ENCODE measurements around the gene CLDN4. TPM values are rescaled to one million over a fixed set of nuclear protein-coding genes. Genes with fewer than 3 reads are reported as not detected.

CLDN4 gene
- total and polyA plus RNA-seq, 9 of the 15 experiments (the other 6 are each of a cell fraction or from before 2014, with no cell fraction given), result 0.05 to 0.60 (median 0.06) TPM; not detected in 3

- in situ Hi-C loops (cut with MboI), result no loop called here
- WGBS (ENCODE audit: insufficient coverage, low coverage, missing lambda C conversion rate), result 3% methylated on average over 6 of the region's 6 CpGs
- TF ChIP-seq REST (IDR thresholded peaks at IDR 0.05; ENCODE audit: borderline replicate concordance) (peak; percentile 79), REST (CRISPR knock-in tag; IDR thresholded peaks at IDR 0.05; ENCODE audit: low read depth) (no peak), TGIF2 (CRISPR knock-in tag; IDR thresholded peaks at IDR 0.05) (no peak), ZNF76 (CRISPR knock-in tag; IDR thresholded peaks at IDR 0.05; ENCODE audit: borderline replicate concordance) (no peak), CTCF (IDR thresholded peaks at IDR 0.05 in 2 of 3, conservative IDR thresholded peaks at IDR 0.05 in 1 of 3; ENCODE audit: insufficient read depth in 2 of 3, low read depth in 1 of 3, low read length in 3 of 3) (peak; percentile 72 to 94 (median 79)), RB1 (IDR thresholded peaks at IDR 0.05; ENCODE audit: low read depth) (0 out of 2 replicates have a peak, but pooled peaks have one; percentile 30), HNRNPL (IDR thresholded peaks at IDR 0.05; ENCODE audit: low read depth, low read length) (no peak), JUND (IDR thresholded peaks at IDR 0.05; ENCODE audit: borderline replicate concordance, low read depth, low read length) (0 out of 2 replicates have a peak, but pooled peaks have one; percentile 7), JUND (tag; IDR thresholded peaks at IDR 0.05; ENCODE audit: borderline replicate concordance, low read depth, low read length) (no peak), SMC3 (conservative IDR thresholded peaks at IDR 0.05; ENCODE audit: insufficient read depth, low read depth, low read length) (peak; percentile 71), STAG1 (CRISPR knock-in tag; IDR thresholded peaks at IDR 0.05; ENCODE audit: borderline replicate concordance) (peak; percentile 48; the same call in 1 of the 2 replicates)
These were observed 35.1 kb downstream of the CLDN4 start for GRCh38 chr7:73865738-73866445.

More at GRCh38 chr7:73865738-73866445, 35.1 kb downstream of the CLDN4 start:
- Histone ChIP-seq H3K4me3 (no peak overlapping the region), H3K4me1 (replicated peaks in 1 of 2; ENCODE audit: control insufficient read depth in 2 of 2, insufficient read depth in 2 of 2, low read length in 2 of 2) (peaks cover 0 to 16% of the 10 kb centered on the region in 2 experiments; a peak in 3 of 5 replicates), H3K4me2 (ENCODE audit: insufficient read depth, low read length) (no peak overlapping the region), H3K9me3 (replicated peaks; ENCODE audit: control insufficient read depth, insufficient read depth, low read depth, low read length) (no peaks in the 10 kb centered on the region), H4K20me1 (replicated peaks; ENCODE audit: control insufficient read depth, insufficient read depth, low read length) (peaks cover 17% of the 10 kb centered on the region), H2AFZ (ENCODE audit: low read depth, low read length) (no peak overlapping the region), H3K36me3 (ENCODE audit: control insufficient read depth, insufficient read depth, low read length) (no peaks in the 10 kb centered on the region), H3K27ac (ENCODE audit: extremely low read depth, low read depth, low read length) (no peak overlapping the region), H3K9ac (ENCODE audit: insufficient read depth in 1 of 2, low read depth in 2 of 2, low read length in 2 of 2) (peak overlapping the region in 1 of 2 experiments; percentile 43; a peak in 1 of 4 replicates), H3K27me3 (ENCODE audit: control insufficient read depth in 2 of 2, insufficient read depth in 2 of 2, low read length in 2 of 2) (peaks cover 9 to 51% of the 10 kb centered on the region in 2 experiments; a peak in 3 of 5 replicates), H3K79me2 (ENCODE audit: control insufficient read depth, insufficient read depth, low read length) (no peaks in the 10 kb centered on the region), H3K9me1 (ENCODE audit: control insufficient read depth, insufficient read depth, low read length) (no peaks in the 10 kb centered on the region)
- ChIA-PET CTCF (ENCODE audit: low intra/inter-chr PET ratio) (interaction anchor here (0.6 to 1.6 kb wide), 5 partner anchors 13 to 536 kb away, joined by 3 to 16 read pairs (median 6); no protein-coding TSS in a partner anchor), POLR2A (interaction anchor here (0.6 kb wide), 1 partner anchor 168 kb away, joined by 3 read pairs; no protein-coding TSS in a partner anchor)
- intact Hi-C loops (cut with micrococcal nuclease), result loop anchor here (1.0 to 2.0 kb wide), 4 partner anchors 113 to 527 kb away; no protein-coding TSS in a partner anchor
- DNase-seq (ENCODE audit: extremely low read depth in 1 of 4, low spot score in 3 of 4) (peak in 3 of 4 experiments; percentile 53 to 71 (median 61)), FAIRE-seq (peak; percentile 89), ATAC-seq (peak; percentile 83)
- BruUV-seq (replicated peaks), result no TSS peak

Measured in K562 (cell line).